ENCODE data around the gene SFT2D1. TPM values are rescaled to one million over a fixed set of nuclear protein-coding genes. Genes with fewer than 3 reads are reported as not detected.

SFT2D1 gene
- total RNA-seq, 1 experiment from 2014 or later: 54.1 TPM

DNA sequence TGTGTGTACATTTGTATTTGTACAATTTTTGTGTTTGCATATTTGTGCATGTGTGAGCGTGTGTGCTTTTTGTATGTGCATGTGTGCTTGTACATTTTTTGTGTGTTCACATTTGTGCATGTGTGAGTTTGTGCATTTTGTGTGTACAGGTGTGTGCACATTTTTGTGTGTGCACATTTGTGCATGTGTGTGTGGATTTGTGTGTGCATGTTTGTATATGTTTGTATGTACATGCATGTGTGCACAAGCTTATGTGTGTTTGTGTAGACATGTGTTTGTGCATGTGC lies 63.0 kb downstream of the SFT2D1 start:
- Histone ChIP-seq H3K27me3 (ENCODE audit: control insufficient read depth, insufficient read depth, low read length) (no peaks in the 10 kb centered on the region; the same call in 1 of the 2 replicates), H3K9me3 (ENCODE audit: control insufficient read depth, insufficient read depth, low read depth, low read length) (no peaks in the 10 kb centered on the region), H3K4me3 (ENCODE audit: low read depth in 2 of 2, low read length in 2 of 2) (no peak overlapping the region), H3K4me1 (ENCODE audit: control insufficient read depth, insufficient read depth, low read length) (no peaks in the 10 kb centered on the region), H3K36me3 (ENCODE audit: control insufficient read depth, insufficient read depth, low read length) (no peaks in the 10 kb centered on the region), H3K27ac (ENCODE audit: low read length) (no peak overlapping the region)
- POLR2A ChIA-PET: no interaction called here
- no peak for TF ChIP-seq SIN3A (IDR thresholded peaks at IDR 0.05; ENCODE audit: borderline replicate concordance, insufficient read depth, low read depth, low read length)
- TF ChIP-seq, protein P1, sequence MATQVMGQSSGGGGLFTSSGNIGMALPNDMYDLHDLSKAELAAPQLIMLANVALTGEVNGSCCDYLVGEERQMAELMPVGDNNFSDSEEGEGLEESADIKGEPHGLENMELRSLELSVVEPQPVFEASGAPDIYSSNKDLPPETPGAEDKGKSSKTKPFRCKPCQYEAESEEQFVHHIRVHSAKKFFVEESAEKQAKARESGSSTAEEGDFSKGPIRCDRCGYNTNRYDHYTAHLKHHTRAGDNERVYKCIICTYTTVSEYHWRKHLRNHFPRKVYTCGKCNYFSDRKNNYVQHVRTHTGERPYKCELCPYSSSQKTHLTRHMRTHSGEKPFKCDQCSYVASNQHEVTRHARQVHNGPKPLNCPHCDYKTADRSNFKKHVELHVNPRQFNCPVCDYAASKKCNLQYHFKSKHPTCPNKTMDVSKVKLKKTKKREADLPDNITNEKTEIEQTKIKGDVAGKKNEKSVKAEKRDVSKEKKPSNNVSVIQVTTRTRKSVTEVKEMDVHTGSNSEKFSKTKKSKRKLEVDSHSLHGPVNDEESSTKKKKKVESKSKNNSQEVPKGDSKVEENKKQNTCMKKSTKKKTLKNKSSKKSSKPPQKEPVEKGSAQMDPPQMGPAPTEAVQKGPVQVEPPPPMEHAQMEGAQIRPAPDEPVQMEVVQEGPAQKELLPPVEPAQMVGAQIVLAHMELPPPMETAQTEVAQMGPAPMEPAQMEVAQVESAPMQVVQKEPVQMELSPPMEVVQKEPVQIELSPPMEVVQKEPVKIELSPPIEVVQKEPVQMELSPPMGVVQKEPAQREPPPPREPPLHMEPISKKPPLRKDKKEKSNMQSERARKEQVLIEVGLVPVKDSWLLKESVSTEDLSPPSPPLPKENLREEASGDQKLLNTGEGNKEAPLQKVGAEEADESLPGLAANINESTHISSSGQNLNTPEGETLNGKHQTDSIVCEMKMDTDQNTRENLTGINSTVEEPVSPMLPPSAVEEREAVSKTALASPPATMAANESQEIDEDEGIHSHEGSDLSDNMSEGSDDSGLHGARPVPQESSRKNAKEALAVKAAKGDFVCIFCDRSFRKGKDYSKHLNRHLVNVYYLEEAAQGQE (IDR thresholded peaks at IDR 0.05; ENCODE audit: insufficient read depth in 1 of 2, low read depth in 2 of 2, low read length in 1 of 2): no peak
- no peak for TF ChIP-seq POLR2AphosphoS5 (IDR thresholded peaks at IDR 0.05; ENCODE audit: low read depth, low read length)
- TF ChIP-seq, protein P2, sequence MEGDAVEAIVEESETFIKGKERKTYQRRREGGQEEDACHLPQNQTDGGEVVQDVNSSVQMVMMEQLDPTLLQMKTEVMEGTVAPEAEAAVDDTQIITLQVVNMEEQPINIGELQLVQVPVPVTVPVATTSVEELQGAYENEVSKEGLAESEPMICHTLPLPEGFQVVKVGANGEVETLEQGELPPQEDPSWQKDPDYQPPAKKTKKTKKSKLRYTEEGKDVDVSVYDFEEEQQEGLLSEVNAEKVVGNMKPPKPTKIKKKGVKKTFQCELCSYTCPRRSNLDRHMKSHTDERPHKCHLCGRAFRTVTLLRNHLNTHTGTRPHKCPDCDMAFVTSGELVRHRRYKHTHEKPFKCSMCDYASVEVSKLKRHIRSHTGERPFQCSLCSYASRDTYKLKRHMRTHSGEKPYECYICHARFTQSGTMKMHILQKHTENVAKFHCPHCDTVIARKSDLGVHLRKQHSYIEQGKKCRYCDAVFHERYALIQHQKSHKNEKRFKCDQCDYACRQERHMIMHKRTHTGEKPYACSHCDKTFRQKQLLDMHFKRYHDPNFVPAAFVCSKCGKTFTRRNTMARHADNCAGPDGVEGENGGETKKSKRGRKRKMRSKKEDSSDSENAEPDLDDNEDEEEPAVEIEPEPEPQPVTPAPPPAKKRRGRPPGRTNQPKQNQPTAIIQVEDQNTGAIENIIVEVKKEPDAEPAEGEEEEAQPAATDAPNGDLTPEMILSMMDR (IDR thresholded peaks at IDR 0.05): no peak
- TF ChIP-seq TCF7L2 (IDR thresholded peaks at IDR 0.05; ENCODE audit: low read depth, low read length): no peak
- no peak for ATAC-seq
- intact Hi-C loops (cut with micrococcal nuclease; ENCODE audit: unreplicated experiment): loop anchor here (5.0 kb wide), 1 partner anchor 103 kb away; the partner anchor contains the start of gene MPC1
- CTCF ChIA-PET: no interaction called here
- DNase-seq (ENCODE audit: low read depth, low spot score): no peak
- BruUV-seq (replicated peaks): no TSS peak
- in situ Hi-C loops (cut with HindIII; ENCODE audit: low pct_unique_long_range_greater_than_20kb, low sequenced_read_pairs): no loop called here

DNA sequence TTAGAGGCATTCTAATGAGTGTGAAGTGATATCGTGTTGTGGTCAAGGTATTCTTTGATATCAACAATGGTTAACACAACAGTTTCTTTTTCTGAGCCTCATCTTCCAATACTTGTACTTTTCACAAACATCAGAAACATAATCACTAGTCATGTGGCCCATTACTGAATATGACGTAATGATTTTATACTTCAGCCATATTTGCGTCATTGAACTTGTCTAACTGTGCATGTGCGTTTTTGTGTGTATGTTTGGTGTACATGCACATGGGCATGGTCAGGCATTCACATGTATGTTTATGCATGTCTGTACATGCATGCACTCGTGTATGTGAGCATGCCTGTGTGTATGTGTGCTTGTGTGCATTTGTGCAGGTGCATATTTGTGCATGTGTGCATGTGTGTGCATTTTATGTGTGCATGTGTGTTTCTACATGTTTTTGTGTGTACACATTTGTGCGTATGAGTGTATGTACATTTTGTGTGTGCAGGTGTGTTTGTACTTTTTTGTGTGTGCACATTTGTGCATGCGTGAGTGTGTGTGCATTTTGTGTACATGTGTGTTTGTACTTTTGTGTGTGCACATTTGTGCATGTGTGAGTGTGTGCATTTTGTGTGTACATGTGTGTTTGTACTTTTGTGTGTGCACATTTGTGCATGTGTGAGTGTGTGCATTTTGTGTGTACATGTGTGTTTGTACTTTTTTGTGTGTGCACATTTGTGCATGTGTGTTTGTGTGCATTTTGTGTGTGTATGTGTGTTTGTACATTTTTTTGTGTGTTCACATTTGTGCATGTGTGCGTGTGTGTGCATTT lies 63.6 kb downstream of the SFT2D1 start:
- intact Hi-C loops (cut with micrococcal nuclease; ENCODE audit: unreplicated experiment) (loop anchor here (5.0 kb wide), 1 partner anchor 104 kb away; the partner anchor contains the start of gene MPC1), in situ Hi-C loops (cut with HindIII; ENCODE audit: low pct_unique_long_range_greater_than_20kb, low sequenced_read_pairs) (no loop called here)
- no peaks in the 10 kb centered on the region for H3K4me1 ChIP-seq (ENCODE audit: control insufficient read depth, insufficient read depth, low read length)
- no peaks in the 10 kb centered on the region; the same call in 1 of the 2 replicates for H3K27me3 ChIP-seq (ENCODE audit: control insufficient read depth, insufficient read depth, low read length)
- BruUV-seq (replicated peaks): no TSS peak
- no peaks in the 10 kb centered on the region for H3K36me3 ChIP-seq (ENCODE audit: control insufficient read depth, insufficient read depth, low read length)
- H3K4me3 ChIP-seq (ENCODE audit: low read depth in 2 of 2, low read length in 2 of 2): no peak overlapping the region
- no peak for TF ChIP-seq TCF7L2 (IDR thresholded peaks at IDR 0.05; ENCODE audit: low read depth, low read length)
- TF ChIP-seq, protein P1 (IDR thresholded peaks at IDR 0.05; ENCODE audit: insufficient read depth in 1 of 2, low read depth in 2 of 2, low read length in 1 of 2): no peak
- TF ChIP-seq POLR2AphosphoS5 (IDR thresholded peaks at IDR 0.05; ENCODE audit: low read depth, low read length): no peak
- ATAC-seq (no peak), DNase-seq (ENCODE audit: low read depth, low spot score) (no peak)
- CTCF ChIA-PET: no interaction called here
- POLR2A ChIA-PET: no interaction called here
- no peak overlapping the region for H3K27ac ChIP-seq (ENCODE audit: low read length)
- no peaks in the 10 kb centered on the region for H3K9me3 ChIP-seq (ENCODE audit: control insufficient read depth, insufficient read depth, low read depth, low read length)

Measured in Panc1 (cell line).